DMS 273 treated with DMSO at 0.1 percent for 48 hours (cell line): Measurements from ENCODE around the gene TSKS.
A peak's percentile ranks its signal among the peaks of the same experiment; 100 is the strongest.

Experiments
- DNase-seq: peaks from one replicate; lab custom pipeline; 2025; lab: John Stamatoyannopoulos, UW

The TSKS gene

DNA sequence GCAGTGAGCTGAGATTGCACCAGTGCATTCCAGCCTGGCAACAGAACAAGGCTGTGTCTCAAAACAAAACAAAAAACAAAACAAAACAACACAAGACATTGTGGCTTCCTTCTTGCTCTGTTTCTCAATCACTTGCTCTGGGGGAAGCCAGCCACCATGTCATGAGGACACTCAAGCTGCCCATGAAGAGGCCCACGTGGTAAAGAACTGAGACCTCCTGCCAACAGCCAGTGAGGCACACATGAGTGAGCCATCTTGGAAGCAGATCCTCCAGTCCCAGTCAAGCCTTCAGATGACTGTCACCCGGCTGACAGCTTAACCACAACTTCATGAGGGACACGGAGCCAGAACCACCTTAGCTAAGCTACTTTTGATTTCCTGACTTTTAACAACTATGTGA, 47.0 kb downstream of the TSKS start:
- DNase-seq: no peak

DNA sequence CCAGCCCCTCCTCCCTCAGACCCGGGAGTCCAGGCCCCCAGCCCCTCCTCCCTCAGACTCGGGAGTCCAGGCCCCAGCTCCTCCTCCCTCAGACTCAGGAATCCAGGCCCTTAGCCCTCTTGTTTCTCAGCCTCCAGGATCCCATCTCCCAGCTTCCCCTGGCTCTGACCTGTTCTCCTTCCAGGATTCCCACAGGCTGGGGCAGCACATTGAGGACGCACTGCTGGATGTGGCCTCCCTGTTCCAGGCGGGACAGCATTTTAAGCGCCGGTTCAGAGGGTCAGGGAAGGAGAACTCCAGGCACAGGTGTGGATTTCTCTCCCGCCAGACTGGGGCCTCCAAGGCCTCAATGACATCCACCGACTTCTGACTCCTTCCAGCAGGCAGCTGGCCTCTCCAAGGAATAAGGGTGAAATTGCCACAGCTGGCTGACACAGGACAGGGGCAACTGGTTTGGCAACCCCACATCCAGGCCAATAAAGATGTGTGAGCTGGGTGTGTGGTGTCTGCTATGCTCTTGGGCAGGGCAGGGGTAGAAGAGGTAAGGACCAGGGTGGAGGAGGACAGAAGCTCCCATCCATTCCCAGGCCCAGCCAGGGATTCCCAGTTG, 49.8 kb downstream of the TSKS start:
- DNase-seq: no peak

DNA sequence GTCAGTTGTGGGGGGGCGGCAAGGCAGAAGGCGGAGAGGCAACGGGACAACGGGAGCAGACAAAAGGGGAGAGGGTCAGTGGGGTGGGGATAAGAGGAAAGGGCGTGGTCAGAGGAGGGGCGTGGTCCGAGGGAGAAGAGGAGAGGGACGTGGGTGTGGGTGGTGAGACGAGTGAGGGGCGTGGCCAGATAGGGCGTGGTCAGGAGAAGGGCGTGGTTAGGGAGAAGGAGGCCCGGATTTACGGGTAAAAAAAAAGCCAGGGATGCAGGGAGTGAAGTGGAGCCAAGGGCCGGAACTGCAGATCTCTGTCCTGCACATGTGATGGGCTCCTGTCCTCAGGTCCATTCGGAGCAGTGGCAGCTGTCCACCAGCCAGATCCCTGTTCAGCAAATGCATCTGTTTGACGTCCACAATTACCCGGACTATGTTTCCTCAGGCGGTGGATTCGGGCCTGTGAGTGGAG, 50.7 kb downstream of the TSKS start:
- DNase-seq: no peak

DNA sequence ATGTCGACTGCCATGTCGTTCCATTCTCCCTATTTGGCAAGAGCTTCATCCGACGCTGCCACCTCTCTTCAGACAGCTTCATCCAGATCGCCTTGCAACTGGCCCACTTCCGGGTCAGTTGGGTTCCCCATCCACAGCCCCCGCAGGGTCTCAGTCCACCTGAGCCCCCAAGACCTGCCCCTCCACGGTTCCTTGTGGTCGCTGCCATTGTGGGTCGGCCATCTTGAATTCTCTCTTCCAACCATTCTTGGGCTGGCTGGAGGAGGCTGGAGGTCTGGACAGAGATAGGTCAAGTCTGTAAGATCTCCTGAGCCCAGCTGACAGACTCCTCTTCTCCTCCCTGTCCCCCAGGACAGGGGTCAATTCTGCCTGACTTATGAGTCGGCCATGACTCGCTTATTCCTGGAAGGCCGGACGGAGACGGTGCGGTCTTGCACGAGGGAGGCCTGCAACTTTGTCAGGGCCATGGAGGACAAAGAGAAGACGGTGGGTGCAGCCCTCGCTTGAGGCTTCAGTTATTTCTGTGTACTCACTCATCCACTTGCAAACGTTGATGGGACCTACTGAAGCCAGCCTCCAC, 52.6 kb downstream of the TSKS start:
- DNase-seq: no peak

DNA sequence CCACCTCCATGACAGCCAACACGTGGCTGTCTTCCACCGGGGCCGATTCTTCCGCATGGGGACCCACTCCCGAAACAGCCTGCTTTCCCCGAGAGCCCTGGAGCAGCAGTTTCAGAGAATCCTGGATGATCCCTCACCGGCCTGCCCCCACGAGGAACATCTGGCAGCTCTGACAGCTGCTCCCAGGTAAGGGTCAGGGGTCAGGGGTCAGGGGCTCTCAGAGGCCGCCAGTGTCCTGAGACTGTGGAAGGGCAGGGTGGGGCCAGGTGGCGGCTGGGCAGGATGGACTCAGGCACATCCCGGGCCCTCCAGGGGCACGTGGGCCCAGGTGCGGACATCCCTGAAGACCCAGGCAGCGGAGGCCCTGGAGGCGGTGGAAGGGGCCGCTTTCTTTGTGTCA, 57.2 kb downstream of the TSKS start:
- DNase-seq: no peak

DNA sequence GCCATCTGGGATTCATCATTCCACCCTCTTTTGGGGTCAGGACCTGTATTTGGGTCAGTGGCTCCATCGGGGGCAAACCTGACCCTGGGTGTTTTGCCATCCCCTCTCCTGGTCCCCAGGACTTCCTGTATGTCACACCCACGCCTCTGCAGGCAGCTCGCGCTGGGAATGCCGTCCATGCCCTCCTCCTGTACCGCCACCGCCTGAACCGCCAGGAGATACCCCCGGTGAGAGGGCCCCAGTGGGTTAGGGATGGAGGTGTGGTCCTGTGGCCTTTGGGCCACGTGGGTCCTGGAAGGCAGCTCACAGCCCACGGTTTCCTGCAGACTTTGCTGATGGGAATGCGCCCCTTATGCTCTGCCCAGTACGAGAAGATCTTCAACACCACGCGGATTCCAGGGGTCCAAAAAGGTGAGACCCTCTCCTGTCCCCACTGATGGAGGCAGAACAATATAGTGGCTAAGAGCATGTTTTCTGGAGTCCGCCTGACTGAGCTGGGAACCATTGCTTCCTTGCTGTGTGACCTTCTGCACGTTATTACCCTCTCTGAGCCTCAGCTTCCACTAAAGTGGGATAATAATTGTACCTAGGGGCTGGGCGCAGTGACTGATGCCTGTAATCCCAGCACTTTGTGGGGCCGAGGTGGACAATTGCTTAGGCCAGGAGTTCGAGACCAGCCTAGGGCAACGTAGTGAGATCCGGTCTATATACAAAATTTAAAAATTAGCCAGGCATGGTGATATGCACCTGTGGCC, 58.0 kb downstream of the TSKS start:
- DNase-seq: no peak

DNA sequence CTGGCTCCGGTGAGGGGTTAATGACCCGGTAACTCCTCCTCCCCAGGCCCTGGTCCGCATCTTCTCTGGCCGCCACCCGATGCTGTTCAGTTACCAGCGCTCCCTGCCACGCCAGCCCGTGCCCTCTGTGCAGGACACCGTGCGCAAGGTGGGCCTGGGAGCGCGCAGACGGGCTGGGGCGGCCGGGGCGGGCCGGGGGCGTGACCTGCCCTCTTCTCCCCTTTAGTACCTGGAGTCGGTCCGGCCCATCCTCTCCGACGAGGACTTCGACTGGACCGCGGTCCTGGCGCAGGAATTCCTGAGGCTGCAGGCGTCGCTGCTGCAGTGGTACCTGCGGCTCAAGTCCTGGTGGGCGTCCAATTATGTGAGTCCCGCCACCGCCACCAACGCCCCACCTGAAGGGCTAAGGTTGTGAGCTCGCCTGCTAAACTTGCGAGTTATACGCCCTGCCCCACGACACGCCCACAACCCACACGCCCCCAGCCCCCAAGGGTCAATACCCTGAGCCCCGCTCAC, 61.8 kb downstream of the TSKS start:
- DNase-seq: no peak

DNA sequence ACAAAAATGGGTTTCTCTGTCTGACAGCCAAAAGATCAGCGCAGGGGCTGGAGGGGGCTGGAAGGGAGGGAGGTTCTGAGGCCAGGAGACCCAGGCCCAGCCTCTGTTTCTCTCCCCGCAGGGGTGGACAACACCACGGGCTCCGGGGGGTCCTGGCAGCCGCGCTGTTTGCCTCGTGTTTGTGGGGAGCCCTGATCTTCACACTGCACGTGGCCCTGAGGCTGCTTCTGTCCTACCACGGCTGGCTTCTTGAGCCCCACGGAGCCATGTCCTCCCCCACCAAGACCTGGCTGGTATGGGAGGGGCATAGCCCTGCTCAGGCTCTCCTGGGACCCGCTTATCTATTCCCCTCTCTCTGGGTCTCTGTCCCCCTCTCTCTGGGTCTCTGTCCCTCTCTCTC, 62.5 kb downstream of the TSKS start:
- no peak for DNase-seq

DNA sequence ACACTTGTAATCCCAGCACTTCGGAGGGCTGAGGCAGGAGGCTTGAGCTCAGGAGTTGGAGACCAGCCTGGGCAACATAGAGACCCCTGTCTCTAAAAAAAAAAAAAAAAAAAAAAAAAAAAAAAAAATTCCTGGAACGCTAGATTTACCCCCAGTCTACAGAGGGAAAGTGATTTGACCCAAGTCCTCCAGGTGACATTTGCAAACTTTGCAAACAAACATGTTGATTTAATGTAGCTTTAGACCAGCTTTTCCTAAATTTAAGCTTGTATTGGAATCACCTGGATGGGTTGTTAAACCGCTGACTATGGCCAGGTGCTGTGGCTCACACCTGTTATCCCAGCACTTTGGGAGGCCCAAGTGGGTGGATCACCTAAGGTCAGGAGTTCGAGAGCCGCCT, 63.7 kb downstream of the TSKS start:
- no peak for DNase-seq

DNA sequence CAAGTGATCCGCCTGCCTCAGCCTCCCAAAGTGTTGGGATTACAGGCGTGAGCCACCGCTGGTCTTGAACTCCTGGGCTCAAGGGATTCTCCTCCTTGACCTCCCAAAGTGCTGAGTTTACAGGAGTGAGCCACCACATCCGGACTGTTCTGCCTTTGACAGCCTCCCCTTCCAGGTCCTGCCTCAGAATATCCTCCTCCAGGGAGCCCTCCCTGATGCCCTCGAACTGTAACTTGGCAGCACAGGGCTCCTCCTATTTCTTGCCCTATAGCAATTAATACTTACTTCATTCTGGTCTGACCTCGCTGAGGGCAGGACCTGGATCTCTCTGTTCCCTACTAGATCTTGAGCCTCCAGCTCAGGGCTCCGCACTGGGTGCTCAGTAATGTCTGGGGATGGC, 66.2 kb downstream of the TSKS start:
- DNase-seq: no peak

DNA sequence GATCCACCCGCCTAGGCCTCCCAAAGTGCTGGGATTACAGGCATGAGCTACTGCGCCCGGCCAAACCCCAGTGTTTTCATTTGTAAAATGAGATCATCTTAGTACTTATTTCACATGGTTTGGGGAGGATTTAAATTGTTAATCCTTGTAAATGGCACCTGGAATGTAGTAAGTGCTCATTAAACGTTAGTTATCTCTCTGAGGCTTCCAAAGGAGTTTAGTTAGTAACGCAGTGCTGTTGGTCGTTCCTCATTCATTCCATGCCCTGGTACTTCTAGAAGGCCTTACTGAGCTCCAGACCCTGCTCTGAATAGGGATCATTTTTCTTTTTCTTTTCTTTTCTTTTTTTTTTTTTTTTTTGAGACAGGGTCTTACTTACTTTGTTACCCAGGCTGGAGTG, 67.0 kb downstream of the TSKS start:
- no peak for DNase-seq

DNA sequence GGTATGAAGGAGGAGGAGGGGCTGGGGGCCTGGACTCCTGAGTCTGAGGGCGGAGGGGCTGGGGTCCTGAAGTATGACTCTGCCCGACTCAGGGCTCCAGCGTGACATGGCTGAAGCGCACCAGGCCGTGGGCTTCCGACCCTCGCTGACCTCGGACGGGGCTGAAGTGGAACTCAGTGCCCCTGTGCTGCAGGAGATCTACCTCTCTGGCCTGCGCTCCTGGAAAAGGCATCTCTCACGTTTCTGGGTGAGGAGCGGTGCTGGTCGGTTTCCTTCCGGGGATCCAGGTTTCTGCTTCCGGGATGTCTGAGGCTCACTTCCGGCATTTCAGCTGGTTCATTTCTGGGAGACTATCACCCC, 71.0 kb downstream of the TSKS start:
- no peak for DNase-seq

DNA sequence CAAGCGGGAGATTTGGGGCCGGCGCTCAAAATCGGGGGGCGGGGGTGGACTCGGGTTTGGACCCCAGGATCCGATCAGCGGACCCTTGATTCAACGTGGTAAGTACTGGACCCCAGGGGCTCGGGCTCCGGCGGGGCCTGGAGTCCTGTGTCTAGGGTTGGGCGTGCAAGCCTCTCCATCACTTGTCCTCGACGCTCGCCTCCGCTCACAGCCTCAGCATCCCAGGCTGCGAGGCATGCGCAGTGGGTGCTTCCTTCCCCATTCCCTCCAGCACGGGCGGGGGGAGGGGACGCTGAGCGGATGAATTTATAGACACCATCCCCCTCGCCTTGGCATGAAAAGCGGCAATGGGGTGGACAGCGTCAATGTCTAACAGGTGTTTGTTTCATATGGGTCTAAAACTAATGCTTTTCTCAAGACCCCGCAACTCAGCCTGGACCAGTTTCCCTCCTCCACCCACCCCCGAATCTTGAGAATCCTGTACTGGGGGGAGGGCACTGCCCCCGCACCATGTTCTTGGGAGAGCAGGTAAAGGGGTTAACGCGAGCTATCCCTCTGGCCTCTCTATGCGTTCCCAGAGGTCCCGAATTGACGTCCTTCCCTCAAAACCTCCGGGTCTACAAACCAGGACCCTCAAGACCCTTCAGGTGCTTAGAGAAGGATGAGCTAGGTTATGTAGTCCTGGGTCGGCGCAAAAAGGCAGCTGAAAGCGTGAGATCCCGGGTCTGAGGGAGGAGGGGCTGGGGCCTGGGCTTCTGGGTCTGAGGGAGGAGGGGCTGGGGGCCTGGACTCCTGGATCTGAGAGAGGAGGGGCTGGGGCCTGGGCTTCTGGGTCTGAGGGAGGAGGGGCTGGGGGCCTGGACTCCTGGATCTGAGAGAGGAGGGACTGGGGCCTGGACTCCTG, 71.6 kb downstream of the TSKS start:
- no peak for DNase-seq

DNA sequence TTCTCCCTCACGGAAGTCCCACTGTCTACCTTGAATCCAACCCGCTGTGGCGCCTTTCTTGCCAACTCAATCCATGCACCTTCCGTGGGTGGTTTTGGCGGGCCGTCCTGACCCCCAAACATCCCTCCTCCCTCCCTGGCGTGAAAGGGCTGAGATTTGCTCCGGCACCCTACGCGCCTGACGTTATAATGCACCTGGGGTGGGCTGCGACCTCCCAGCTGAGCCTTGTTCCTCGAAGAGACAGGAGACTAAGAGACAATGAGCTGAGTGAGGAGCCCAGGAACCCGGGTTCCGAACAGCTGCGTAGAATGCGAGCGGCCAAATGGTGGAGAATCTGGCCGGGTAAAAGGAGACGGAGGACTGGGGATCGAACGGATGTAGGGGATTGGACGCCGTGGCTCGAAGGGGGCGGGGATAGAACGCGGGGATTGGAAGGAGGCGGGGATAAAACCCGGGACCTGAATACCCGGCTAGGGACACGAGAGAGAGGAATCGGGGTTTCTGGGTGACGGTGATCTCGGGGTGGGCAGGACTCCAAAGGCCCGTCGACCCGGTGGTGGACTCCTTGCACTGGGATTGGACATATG, 72.4 kb downstream of the TSKS start, which contains the start of gene CPT1C:
Gene CPT1C (plus strand): TSS at position 461 of the 587 bp plus-strand sequence. CDS start 1,137 bp downstream, outside the sequence.
- DNase-seq: peak; percentile 79

DNA sequence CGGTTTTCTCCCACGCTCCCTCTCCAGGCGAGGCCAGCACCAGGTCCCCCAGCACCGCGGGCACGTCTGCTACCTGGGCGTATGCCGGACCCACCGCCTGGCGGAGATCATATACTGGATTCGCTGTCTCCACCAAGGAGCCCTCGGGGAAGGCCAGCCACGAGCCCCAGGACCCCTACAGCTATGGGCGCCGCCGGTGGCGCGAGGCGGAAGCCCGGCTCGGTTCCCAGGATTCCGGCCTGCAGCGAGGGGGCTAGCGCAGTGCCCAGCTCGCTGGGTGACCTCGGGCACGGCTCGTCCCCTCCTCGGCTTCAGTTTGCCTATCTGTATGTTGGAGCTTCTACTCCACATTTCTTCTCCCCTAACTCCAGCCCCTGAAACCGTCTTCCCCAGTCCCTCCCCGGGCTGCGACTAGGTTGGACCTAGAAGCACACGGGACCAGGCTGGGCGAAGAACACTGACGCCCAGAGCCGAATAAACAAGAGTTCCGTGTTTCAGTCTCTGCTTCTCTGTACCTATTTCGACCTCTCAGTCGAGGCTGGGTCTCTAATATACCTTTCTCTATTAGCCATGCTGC, 72.9 kb downstream of the TSKS start:
- DNase-seq: no peak
